GM21526 (cell line): ENCODE measurements around the gene ARHGAP12.

ENCODE experiments used
- ATAC-seq: cut with Tn5 transposase; IDR thresholded peaks from one replicate; pipeline ENCODE4 v1.9.1; 2021; ENCODE audit warnings: moderate library complexity; ENCODE audit not compliant: unreplicated experiment, low FRiP score

ARHGAP12 gene

GRCh38 chr10:31885971-31886370, 42.7 kb downstream of the ARHGAP12 start:
- no peak for ATAC-seq

DNA sequence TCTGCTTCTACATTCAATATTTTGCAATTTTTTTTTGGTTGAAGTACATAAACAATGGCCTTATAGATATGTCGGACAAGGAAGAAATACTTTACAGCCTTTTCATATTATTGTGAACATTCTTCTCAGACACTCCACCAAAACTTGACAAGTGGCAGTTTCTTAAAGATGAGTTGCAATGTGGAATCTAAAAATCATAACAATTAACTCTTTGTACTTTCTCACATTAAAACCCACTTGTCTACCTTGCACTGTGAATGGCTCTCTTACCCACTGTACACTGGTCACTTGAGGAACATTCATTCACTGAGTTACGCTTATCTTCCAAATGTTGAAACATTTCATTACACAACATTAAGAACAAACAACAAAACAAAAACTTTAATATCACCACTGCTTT, 44.2 kb downstream of the ARHGAP12 start:
- ATAC-seq = no peak

GRCh38 chr10:31883397-31883796, 45.2 kb downstream of the ARHGAP12 start:
- ATAC-seq = no peak

GRCh38 chr10:31878486-31878885, 50.1 kb downstream of the ARHGAP12 start:
- ATAC-seq = no peak

- ATAC-seq = no peak
Observed at GRCh38 chr10:31876652-31877352, 51.8 kb downstream of the ARHGAP12 start.

DNA sequence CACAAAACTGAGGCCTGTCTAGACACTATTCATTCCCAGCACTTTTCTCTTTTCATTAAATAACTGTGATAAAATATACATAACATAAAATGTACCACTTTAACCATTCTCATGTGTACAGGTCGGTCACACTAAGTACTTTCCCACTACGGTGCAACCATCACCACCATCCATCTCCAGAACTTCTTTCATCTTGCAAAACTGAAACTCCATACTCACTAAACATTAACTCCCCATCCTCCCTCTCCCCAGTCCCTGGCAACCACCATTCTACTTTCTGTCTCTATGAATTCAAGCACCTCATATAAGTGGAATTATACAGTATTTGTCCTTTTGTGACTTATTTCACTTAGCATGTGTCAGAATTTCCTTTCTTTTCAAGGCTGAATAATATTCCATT, 53.0 kb downstream of the ARHGAP12 start:
- ATAC-seq = no peak

GRCh38 chr10:31873724-31874123, 54.9 kb downstream of the ARHGAP12 start:
- no peak for ATAC-seq

DNA sequence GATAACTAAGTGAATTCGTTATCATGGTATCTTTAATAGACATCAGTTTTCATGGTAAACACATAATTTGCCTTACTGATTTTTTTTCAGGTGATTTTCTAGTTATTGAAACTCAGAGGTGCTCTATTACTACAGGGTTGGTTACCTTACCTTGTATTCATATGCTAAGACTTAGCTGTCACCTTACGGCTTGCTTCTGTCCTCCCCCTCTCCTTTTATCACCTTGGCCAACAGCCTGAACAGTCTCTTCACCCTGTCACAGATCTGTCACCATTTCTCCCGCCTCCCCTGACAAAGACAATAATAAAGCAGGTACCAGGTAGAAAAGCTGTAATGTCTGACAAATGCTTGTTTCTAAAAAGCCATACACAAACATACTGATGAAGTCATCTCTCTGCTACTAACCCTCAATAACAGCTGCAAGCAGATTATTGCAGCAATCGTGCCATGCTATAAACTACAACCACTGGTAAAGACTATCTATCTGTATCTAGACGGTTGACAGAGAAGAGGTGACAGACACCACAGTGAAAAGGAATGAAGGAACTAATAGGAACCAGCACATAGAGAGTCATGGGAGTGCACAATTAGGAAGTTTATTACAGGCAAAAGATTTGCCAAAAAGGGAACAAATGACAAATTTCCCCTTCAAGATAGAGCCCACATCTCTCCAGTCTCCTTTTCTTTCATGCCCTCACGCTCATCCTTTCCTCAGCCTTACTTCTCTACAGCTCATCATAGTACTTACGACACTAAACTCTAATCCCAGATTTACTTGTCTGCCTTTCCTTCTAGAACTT, 57.2 kb downstream of the ARHGAP12 start:
- ATAC-seq = no peak

GRCh38 chr10:31867646-31868045, 61.0 kb downstream of the ARHGAP12 start:
- no peak for ATAC-seq

DNA sequence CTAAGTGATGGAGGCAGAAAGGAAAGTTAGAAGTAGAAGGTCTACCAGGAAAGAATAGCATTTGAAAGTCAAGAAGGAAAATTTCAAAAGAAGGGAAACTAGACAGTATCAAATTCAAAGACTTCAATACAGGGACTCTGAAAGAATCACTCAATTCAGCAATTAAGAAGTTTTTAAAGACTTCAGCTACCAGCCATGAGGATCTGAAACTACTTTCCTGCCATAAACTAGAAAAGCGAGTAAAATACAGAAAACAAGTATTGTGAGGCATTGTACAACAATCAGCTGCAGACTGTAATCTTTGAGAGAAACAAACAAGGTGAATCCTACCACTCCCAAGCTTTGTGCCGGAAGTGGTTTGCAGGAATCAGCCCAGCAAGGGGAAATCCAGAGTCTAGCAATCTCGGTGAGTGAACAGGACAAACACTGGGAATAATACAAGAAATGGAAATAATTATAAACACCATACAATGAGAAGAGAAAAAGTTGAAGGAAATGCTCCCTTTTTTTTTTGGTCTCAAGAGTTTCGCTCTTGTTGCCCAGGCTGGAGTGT, 62.4 kb downstream of the ARHGAP12 start:
- no peak for ATAC-seq

- no peak for ATAC-seq
Observed at GRCh38 chr10:31864834-31865518, 63.7 kb downstream of the ARHGAP12 start.

DNA sequence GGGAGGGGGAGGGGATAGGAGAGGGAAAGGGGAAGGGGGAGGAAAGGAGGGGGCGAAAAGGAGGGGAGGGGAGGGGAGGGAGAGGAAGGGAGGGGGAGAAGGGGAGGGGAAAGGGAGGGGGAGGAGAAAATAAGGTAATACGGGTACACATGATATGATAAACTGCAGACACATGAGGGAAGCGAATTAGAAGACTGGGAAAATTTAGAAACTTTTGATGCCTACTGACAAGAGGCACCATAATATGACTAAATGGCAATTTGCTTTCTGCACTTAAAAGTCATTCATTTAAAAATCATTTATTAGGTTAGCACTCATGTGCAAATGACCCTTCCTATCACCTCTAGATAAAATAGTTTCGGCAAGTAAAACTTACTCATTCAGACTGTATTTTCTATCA, 73.6 kb downstream of the ARHGAP12 start:
- no peak for ATAC-seq

DNA sequence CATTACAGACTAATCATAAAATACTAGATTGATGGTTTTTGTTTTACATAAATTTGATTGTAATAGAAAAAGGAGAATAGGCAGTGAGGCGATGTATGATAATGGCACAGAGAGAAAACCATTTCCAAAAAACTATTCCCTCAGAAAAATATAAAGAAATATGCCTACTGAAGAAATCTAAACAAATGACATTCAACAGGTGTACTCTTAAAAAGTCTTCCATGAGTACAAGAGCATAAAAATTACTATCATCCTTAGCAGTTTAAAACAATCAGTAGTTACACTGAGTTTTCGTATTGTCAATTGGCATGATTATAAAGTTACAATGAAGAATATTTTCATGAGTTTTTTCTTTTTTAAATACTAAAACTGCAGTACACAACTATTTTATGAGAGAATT, 75.0 kb downstream of the ARHGAP12 start:
- no peak for ATAC-seq

- no peak for ATAC-seq
Observed at GRCh38 chr10:31851216-31851615, 77.4 kb downstream of the ARHGAP12 start.

DNA sequence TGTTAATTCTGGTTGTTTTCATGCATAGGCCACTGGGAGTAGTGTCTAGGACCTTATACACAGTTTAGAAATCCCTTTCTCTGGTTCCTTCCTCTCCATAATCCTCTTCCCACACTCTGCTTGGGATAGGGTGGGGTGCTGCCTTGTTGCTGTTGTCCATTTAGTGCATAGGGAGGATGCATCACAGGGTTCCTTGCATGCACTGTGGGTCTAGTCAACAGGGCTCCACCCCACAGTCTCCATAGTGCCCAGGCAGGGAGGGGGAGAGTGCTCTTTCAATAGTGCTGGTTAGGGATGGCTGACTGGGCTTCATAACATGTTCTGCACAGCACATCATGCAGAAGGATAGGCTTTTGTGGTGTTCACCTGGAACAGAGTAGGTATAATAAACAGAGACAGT, 81.1 kb downstream of the ARHGAP12 start:
- no peak for ATAC-seq

- no peak for ATAC-seq
Observed at GRCh38 chr10:31838709-31839108, 89.9 kb downstream of the ARHGAP12 start.

DNA sequence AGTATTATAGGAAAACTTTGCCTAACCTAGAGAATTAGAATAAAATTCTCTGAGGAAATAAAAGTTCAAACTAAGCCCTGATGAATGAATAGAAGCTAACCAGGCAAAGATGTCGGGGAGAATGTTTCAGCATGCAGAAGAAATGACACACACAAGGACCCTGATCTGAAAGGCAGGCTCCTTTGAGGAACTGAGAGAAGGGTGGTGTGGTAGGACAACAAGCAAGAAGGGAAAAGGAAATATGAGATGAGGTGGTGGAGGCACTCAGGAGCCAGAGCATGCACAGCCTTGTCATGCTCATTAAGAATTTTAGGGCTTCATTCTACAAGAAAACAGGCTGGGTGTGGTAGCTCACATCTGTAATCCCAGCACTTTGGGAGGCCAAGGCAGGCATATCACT, 90.6 kb downstream of the ARHGAP12 start:
- no peak for ATAC-seq

GRCh38 chr10:31836569-31837406, 91.8 kb downstream of the ARHGAP12 start:
- no peak for ATAC-seq

DNA sequence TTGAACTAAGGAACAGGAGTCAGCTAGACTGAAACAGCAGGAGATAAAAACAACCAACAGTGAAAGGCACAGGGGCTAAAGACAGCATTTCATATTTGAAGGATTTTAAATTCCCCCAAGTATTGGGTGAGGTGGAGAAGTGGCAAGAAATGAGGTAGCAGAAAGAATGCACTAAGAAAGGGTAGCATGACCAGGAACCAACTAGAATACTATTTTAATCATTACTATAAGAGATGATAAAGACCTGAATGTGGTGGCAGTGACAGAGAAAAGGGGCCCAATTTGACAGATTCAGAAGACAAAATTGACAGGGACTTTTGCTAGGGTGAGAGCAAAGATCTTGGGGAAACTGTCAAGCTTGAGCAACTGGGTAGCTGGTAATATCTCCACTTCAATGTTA, 94.9 kb downstream of the ARHGAP12 start:
- ATAC-seq = no peak

GRCh38 chr10:31832261-31832660, 96.4 kb downstream of the ARHGAP12 start:
- ATAC-seq = no peak
